Measurements from ENCODE around the gene TNFAIP2. TPM values are rescaled to one million over a fixed set of nuclear protein-coding genes. Genes with fewer than 3 reads are reported as not detected.

The TNFAIP2 gene
- total and polyA plus RNA-seq, 4 donors: 65.6 to 519 (median 226) TPM

DNA sequence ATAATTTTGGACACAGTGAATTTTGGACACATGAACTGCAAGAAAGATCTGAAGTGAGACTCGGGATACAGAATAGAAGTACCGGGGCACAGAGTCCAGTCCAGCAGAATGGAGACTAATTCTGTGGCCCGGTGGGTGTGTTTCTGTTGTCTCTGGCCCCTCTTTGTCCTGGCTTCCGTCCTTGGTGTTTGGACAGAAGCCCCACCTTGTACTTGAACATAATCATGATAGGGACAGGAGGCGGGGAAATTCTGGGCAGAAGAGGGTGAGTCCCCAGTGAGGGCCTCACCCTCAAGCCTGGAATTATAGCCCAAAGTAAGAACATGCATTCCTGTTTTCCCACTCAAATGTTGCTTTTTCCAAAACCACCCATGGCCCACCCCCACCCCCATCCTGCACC lies 39.9 kb downstream of the TNFAIP2 start:
- H3K4me3 ChIP-seq: no peak overlapping the region
- no peaks in the 10 kb centered on the region for H3K36me3 ChIP-seq (ENCODE audit: control insufficient read depth in 4 of 4, insufficient read depth in 4 of 4, low read length in 4 of 4)
- DNase-seq (no peak), ATAC-seq (ENCODE audit: insufficient read depth, low FRiP score) (no peak)
- H3K27me3 ChIP-seq (ENCODE audit: control insufficient read depth in 3 of 3, insufficient read depth in 3 of 3, low read length in 2 of 3): no peaks in the 10 kb centered on the region
- no peak overlapping the region for H3K9ac ChIP-seq (ENCODE audit: insufficient read depth in 1 of 2, low read length in 2 of 2)
- H3K27ac ChIP-seq (ENCODE audit: low read depth in 1 of 2, low read length in 1 of 2): no peak overlapping the region
- 81 to 84% methylated on average over 5 of the region's 5 CpGs for WGBS, 2 donors
- H3K4me1 ChIP-seq (ENCODE audit: control insufficient read depth in 5 of 5, insufficient read depth in 5 of 5, low read length in 5 of 5): no peaks in the 10 kb centered on the region
- H3K9me3 ChIP-seq (ENCODE audit: control insufficient read depth in 4 of 4, insufficient read depth in 3 of 4, low read length in 3 of 4): peaks cover 0 to 2% (median 0%) of the 10 kb centered on the region in 4 donors
- TF ChIP-seq, protein P1, sequence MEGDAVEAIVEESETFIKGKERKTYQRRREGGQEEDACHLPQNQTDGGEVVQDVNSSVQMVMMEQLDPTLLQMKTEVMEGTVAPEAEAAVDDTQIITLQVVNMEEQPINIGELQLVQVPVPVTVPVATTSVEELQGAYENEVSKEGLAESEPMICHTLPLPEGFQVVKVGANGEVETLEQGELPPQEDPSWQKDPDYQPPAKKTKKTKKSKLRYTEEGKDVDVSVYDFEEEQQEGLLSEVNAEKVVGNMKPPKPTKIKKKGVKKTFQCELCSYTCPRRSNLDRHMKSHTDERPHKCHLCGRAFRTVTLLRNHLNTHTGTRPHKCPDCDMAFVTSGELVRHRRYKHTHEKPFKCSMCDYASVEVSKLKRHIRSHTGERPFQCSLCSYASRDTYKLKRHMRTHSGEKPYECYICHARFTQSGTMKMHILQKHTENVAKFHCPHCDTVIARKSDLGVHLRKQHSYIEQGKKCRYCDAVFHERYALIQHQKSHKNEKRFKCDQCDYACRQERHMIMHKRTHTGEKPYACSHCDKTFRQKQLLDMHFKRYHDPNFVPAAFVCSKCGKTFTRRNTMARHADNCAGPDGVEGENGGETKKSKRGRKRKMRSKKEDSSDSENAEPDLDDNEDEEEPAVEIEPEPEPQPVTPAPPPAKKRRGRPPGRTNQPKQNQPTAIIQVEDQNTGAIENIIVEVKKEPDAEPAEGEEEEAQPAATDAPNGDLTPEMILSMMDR (IDR thresholded peaks at IDR 0.05; ENCODE audit: control extremely low read depth, extremely low read depth): no peak

DNA sequence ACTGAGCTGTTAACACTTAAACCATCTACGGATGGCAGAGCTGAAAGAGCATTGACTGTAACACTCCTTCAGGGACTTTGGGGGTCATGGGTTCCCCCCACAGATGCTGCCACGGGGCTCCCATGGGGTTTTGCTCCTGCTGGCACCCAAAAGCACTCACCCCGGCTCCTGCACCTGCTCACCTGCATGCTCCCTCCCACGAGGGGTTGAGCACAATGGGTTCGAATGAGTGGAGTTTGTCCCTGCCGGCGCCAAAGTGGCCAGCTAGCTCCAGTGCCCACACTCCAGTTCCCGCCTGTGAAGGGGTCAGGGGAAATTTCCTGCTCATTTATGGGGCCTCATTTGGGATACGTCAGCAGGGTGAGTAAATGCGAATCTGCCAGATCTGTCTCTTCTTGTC lies 40.7 kb downstream of the TNFAIP2 start:
- WGBS, 2 donors: 77% methylated on average over 10 of the region's 10 CpGs
- Histone ChIP-seq H3K4me3 (no peak overlapping the region), H3K9ac (ENCODE audit: insufficient read depth in 1 of 2, low read length in 2 of 2) (no peak overlapping the region), H3K27me3 (ENCODE audit: control insufficient read depth in 3 of 3, insufficient read depth in 3 of 3, low read length in 2 of 3) (no peaks in the 10 kb centered on the region), H3K4me1 (ENCODE audit: control insufficient read depth in 5 of 5, insufficient read depth in 5 of 5, low read length in 5 of 5) (no peaks in the 10 kb centered on the region), H3K27ac (ENCODE audit: low read depth in 1 of 2, low read length in 1 of 2) (no peak overlapping the region), H3K36me3 (ENCODE audit: control insufficient read depth in 4 of 4, insufficient read depth in 4 of 4, low read length in 4 of 4) (no peaks in the 10 kb centered on the region), H3K9me3 (ENCODE audit: control insufficient read depth in 4 of 4, insufficient read depth in 3 of 4, low read length in 3 of 4) (peaks cover 0 to 4% (median 0%) of the 10 kb centered on the region in 4 donors)
- ATAC-seq (ENCODE audit: insufficient read depth, low FRiP score): no peak
- TF ChIP-seq, protein P1 (IDR thresholded peaks at IDR 0.05; ENCODE audit: control extremely low read depth, extremely low read depth): no peak
- DNase-seq: no peak

DNA sequence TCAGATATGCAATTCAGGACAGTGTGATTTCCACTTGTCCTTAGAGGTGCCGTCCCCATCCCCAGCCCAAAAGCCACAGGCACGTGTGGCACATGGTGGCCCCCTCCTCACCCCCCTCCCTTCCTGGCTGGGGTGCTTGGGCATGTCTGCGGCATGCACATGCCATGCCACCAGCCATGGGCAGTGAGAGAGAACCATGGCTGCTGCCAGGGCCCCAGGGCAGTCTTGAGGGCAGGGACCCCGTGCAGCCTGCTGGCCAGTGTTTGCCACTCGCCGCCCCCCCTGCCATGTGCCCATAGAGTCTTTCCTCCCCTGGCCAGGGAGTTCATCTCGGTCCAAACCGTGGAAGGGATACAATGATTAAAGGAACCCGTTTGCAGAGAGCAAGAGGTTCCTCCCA lies 41.5 kb downstream of the TNFAIP2 start:
- Histone ChIP-seq H3K27me3 (ENCODE audit: control insufficient read depth in 3 of 3, insufficient read depth in 3 of 3, low read length in 2 of 3) (no peaks in the 10 kb centered on the region), H3K4me3 (no peak overlapping the region), H3K9me3 (ENCODE audit: control insufficient read depth in 4 of 4, insufficient read depth in 3 of 4, low read length in 3 of 4) (peaks cover 0 to 6% (median under 1%) of the 10 kb centered on the region in 4 donors), H3K9ac (ENCODE audit: insufficient read depth in 1 of 2, low read length in 2 of 2) (no peak overlapping the region), H3K27ac (ENCODE audit: low read depth in 1 of 2, low read length in 1 of 2) (no peak overlapping the region), H3K4me1 (ENCODE audit: control insufficient read depth in 5 of 5, insufficient read depth in 5 of 5, low read length in 5 of 5) (no peaks in the 10 kb centered on the region), H3K36me3 (ENCODE audit: control insufficient read depth in 4 of 4, insufficient read depth in 4 of 4, low read length in 4 of 4) (no peaks in the 10 kb centered on the region)
- ATAC-seq (ENCODE audit: insufficient read depth, low FRiP score) (no peak), DNase-seq (no peak)
- TF ChIP-seq, protein P1 (IDR thresholded peaks at IDR 0.05; ENCODE audit: control extremely low read depth, extremely low read depth): no peak
- 61 to 72% methylated on average over 8 to 9 of the region's 9 CpGs for WGBS, 2 donors

DNA sequence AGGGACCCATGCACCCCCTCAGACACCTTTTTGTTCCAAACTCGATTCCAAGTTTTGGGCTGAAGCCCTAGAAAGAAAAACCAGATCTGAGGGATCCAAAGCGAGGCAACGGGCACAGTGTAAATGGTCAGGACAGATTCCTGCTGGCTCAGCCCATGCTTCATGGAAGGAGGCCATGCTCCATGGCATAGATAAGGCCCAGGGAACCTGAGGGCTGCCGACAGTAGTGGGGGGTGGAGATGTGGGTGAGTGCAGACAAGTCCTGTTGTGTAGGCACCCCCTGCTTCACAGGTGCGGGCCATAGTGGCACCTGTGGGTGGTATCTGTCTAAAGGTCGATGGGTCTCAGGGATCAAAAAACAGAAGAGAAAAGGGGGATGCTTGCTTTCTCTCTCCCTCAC lies 42.1 kb downstream of the TNFAIP2 start:
- no peak overlapping the region for H3K4me3 ChIP-seq
- no peaks in the 10 kb centered on the region for H3K4me1 ChIP-seq (ENCODE audit: control insufficient read depth in 5 of 5, insufficient read depth in 5 of 5, low read length in 5 of 5)
- ATAC-seq (ENCODE audit: insufficient read depth, low FRiP score) (no peak), DNase-seq (no peak)
- H3K27ac ChIP-seq (ENCODE audit: low read depth in 1 of 2, low read length in 1 of 2): no peak overlapping the region
- H3K36me3 ChIP-seq (ENCODE audit: control insufficient read depth in 4 of 4, insufficient read depth in 4 of 4, low read length in 4 of 4): no peaks in the 10 kb centered on the region
- H3K9ac ChIP-seq (ENCODE audit: insufficient read depth in 1 of 2, low read length in 2 of 2): no peak overlapping the region
- H3K27me3 ChIP-seq (ENCODE audit: control insufficient read depth in 3 of 3, insufficient read depth in 3 of 3, low read length in 2 of 3): no peaks in the 10 kb centered on the region
- TF ChIP-seq, protein P1 (IDR thresholded peaks at IDR 0.05; ENCODE audit: control extremely low read depth, extremely low read depth): no peak
- WGBS, 2 donors: 90 to 96% methylated on average over 6 of the region's 6 CpGs
- peaks cover 0 to 11% (median 3%) of the 10 kb centered on the region in 4 donors for H3K9me3 ChIP-seq (ENCODE audit: control insufficient read depth in 4 of 4, insufficient read depth in 3 of 4, low read length in 3 of 4)
